HCT116 (cell line): Measurements from ENCODE around the gene PIH1D1. TPM values are rescaled to one million over a fixed set of nuclear protein-coding genes. Genes with fewer than 3 reads are reported as not detected.

Experiments
- ATAC-seq: fragments of 200-7000 bp; cut with Tn5 transposase; 2 replicates; pipeline ENCODE4 v1.9.1; 2020; ENCODE audit warnings: mild to moderate bottlenecking, moderate library complexity
- BruUV-seq: library from RNA; stranded (reverse); fragments of 400-500 nt; replicated peaks from 2 replicates; lab custom pipeline; 2021; lab: Mats Ljungman, UMichigan
- CTCF ChIA-PET: fragments of 300-600 bp; sonication (Branson Sonifier 250); formaldehyde crosslinking; loops from one replicate; lab custom pipeline; 2021; ENCODE audit warnings: antibody characterized with exemption; lab: Charles Lee
- POLR2A ChIA-PET: fragments of 300-600, 350-600 bp; sonication (Branson Sonifier 250); formaldehyde crosslinking; loops from one replicate; lab custom pipeline; 2021; ENCODE audit warnings: antibody characterized with exemption; lab: Charles Lee
- RAD21 ChIA-PET, 2 experiments: fragments of 300-600 bp; sonication (Branson Sonifier 250); formaldehyde crosslinking; loops; one replicate each; lab custom pipeline; 2023; ENCODE audit warnings: low total read pairs in 2 of 2; ENCODE audit not compliant: uncharacterized antibody in 2 of 2, unreplicated experiment in 2 of 2, low non-redundant PET in 1 of 2; lab: Charles Lee
- DNase-seq: peaks from one replicate; pipeline ENCODE4 v3.0.0-alpha.2; 2010; ENCODE audit warnings: low read depth, low spot score
- H2AFZ ChIP-seq: fragments of 200-600 bp; shearing (Covaris generic), sonication (generic); 2 replicates; pipeline ENCODE4 v1.6.1; 2017; ENCODE audit warnings: low read depth, mixed run types, mixed read lengths, antibody characterized with exemption, low read length; ENCODE audit not compliant: poor library complexity, severe bottlenecking
- H3K27ac ChIP-seq: 2 replicates; pipeline ENCODE4 v1.5.1; 2012; ENCODE audit warnings: low read depth, low read length
- H3K27me3 ChIP-seq: fragments of 200-600 bp; sonication (generic); 2 replicates; pipeline ENCODE4 v1.6.1; 2016; ENCODE audit warnings: mixed run types, low read length, mixed read lengths; ENCODE audit not compliant: insufficient read depth
- H3K36me3 ChIP-seq, 2 experiments: fragments of 200-500 bp in 1 of 2; fragments of 200-600 bp in 1 of 2; sonication (Bioruptor generic) in 1 of 2; sonication (generic) in 1 of 2; 2 replicates each; pipeline versions ENCODE4 v1.5.1 to v1.6.1; 2014 to 2016; ENCODE audit warnings: low read length in 2 of 2, inconsistent platforms in 1 of 2, mixed read lengths in 1 of 2, mixed run types in 1 of 2; ENCODE audit not compliant: insufficient read depth in 2 of 2, control insufficient read depth in 1 of 2
- H3K4me1 ChIP-seq, 2 experiments: fragments of 200-600 bp in 1 of 2; sonication (generic) in 1 of 2; 2 replicates each; pipeline versions ENCODE4 v1.5.1 to v1.6.1; 2012 to 2017; ENCODE audit warnings: low read length in 2 of 2, inconsistent platforms in 1 of 2, mild to moderate bottlenecking in 1 of 2, mixed read lengths in 1 of 2, mixed run types in 1 of 2, moderate library complexity in 1 of 2; ENCODE audit not compliant: insufficient read depth in 2 of 2, control insufficient read depth in 1 of 2
- H3K4me2 ChIP-seq: fragments of 200-600 bp; sonication (generic); 2 replicates; pipeline ENCODE4 v1.6.1; 2017; ENCODE audit warnings: mixed run types, low read length, mixed read lengths
- H3K4me3 ChIP-seq, 2 experiments: fragments of 200-600 bp in 1 of 2; sonication (generic) in 1 of 2; replicated peaks in 1 of 2; 2 replicates each; pipeline ENCODE4 v1.5.1; 2011 to 2016; ENCODE audit warnings: low read length in 2 of 2, control low read depth in 1 of 2, low read depth in 1 of 2, mild to moderate bottlenecking in 1 of 2, mixed read lengths in 1 of 2, mixed run types in 1 of 2
- H3K79me2 ChIP-seq: fragments of 200-600 bp; sonication (generic); 2 replicates; pipeline ENCODE4 v1.6.1; 2017; ENCODE audit warnings: mild to moderate bottlenecking, mixed run types, low read length, moderate library complexity, mixed read lengths; ENCODE audit not compliant: insufficient read depth
- H3K9ac ChIP-seq: fragments of 200-600 bp; sonication (generic); 2 replicates; pipeline ENCODE4 v1.6.1; 2016; ENCODE audit warnings: low read length, mixed read lengths
- H3K9me2 ChIP-seq: fragments of 200-600 bp; sonication (generic), shearing (Covaris generic); 2 replicates; pipeline ENCODE4 v1.6.1; 2017; ENCODE audit warnings: mixed run types, mild to moderate bottlenecking, moderate library complexity; ENCODE audit not compliant: insufficient read depth
- H3K9me3 ChIP-seq, 2 experiments: fragments of 200-500 bp in 1 of 2; fragments of 200-600 bp in 1 of 2; sonication (Bioruptor generic) in 1 of 2; sonication (generic) in 1 of 2; 2 replicates each; pipeline ENCODE4 v1.6.1; 2014 to 2017; ENCODE audit warnings: low read length in 2 of 2, mixed read lengths in 2 of 2, inconsistent platforms in 1 of 2, low read depth in 1 of 2, mild to moderate bottlenecking in 1 of 2, mixed run types in 1 of 2, moderate library complexity in 1 of 2; ENCODE audit not compliant: control insufficient read depth in 1 of 2, insufficient read depth in 1 of 2
- H4K20me1 ChIP-seq: fragments of 200-600 bp; sonication (generic), shearing (Covaris generic); 2 replicates; pipeline ENCODE4 v1.6.1; 2017; ENCODE audit warnings: mixed run types, mild to moderate bottlenecking, moderate library complexity; ENCODE audit not compliant: insufficient read depth
- CTCF ChIP-seq, 3 experiments: fragments of 200-600 bp in 1 of 3; sonication (generic) in 1 of 3; IDR thresholded peaks in 2 of 3; conservative IDR thresholded peaks in 1 of 3; 2 replicates each; pipeline ENCODE4 v1.5.1; 2012 to 2017; ENCODE audit warnings: low read depth in 2 of 3, low read length in 2 of 3, antibody characterized with exemption in 1 of 3, borderline replicate concordance in 1 of 3, control low read depth in 1 of 3, mild to moderate bottlenecking in 1 of 3, mixed read lengths in 1 of 3, mixed run types in 1 of 3, moderate library complexity in 1 of 3; ENCODE audit not compliant: insufficient read depth in 1 of 3
- EGR1 ChIP-seq: IDR thresholded peaks from 2 replicates; pipeline ENCODE4 v1.6.1; 2012; ENCODE audit warnings: low read depth
- RAD21 ChIP-seq: IDR thresholded peaks from 2 replicates; pipeline ENCODE4 v1.6.1; 2012; ENCODE audit warnings: low read depth, mild to moderate bottlenecking
- TCF7L2 ChIP-seq: IDR thresholded peaks from 2 replicates; pipeline ENCODE4 v1.7.0; 2011; ENCODE audit warnings: borderline replicate concordance, inconsistent platforms; ENCODE audit not compliant: insufficient read depth, insufficient read length; ENCODE audit errors: extremely low read depth
- intact Hi-C: fragments of 100-400 bp; cut with micrococcal nuclease; formaldehyde crosslinking; loops from 2 replicates; pipeline ENCODE4 v1.10.0; 2022
- total RNA-seq: library from RNA; stranded (reverse); gene quantifications from one replicate; pipeline ENCODE4 v1.2.1, GENCODE V29; 2021; ENCODE audit not compliant: unreplicated experiment

Gene PIH1D1
- total RNA-seq, 1 experiment from 2014 or later, result 152 TPM

- no peaks in the 10 kb centered on the region for H4K20me1 ChIP-seq
- intact Hi-C loops, result no loop called here
- no peaks in the 10 kb centered on the region for H3K79me2 ChIP-seq
- H3K27ac ChIP-seq, result peak overlapping the region; percentile 8; the same call in 1 of the 2 replicates
- peak overlapping the region in 1 of 2 experiments; percentile 8; a peak in 2 of 4 replicates for H3K4me3 ChIP-seq
- H3K9ac ChIP-seq, result peak overlapping the region; percentile 13; the same call in 1 of the 2 replicates
- no peak for TF ChIP-seq EGR1
- peak; percentile 25; the same call in 1 of the 2 replicates for TF ChIP-seq RAD21
- no peak for TF ChIP-seq TCF7L2
- TF ChIP-seq CTCF (IDR thresholded peaks at IDR 0.05 in 2 of 3, conservative IDR thresholded peaks at IDR 0.05 in 1 of 3; ENCODE audit: borderline replicate concordance in 1 of 3, insufficient read depth in 1 of 3, low read depth in 2 of 3, low read length in 2 of 3), result peak; percentile 62 to 84 (median 73); a peak in 5 of 6 replicates
- ATAC-seq, result peak; percentile 73
- H3K27me3 ChIP-seq, result no peaks in the 10 kb centered on the region
- H3K4me2 ChIP-seq, result peak overlapping the region; percentile 68
- peak overlapping the region; percentile 26 for H2AFZ ChIP-seq
- no peaks in the 10 kb centered on the region for H3K36me3 ChIP-seq
- POLR2A ChIA-PET, result interaction anchor here (1.0 to 2.5 kb wide), 6 partner anchors 12 to 25 kb away, joined by 5 to 7 read pairs (median 5); partner anchors contain the start of genes ALDH16A1, PIH1D1 and RPS11
- no peak for DNase-seq
- H3K9me3 ChIP-seq, result no peaks in the 10 kb centered on the region
- no peaks in the 10 kb centered on the region for H3K9me2 ChIP-seq
- RAD21 ChIA-PET, result interaction anchor here in 1 of 2 experiments (0.6 to 1.0 kb wide), 3 partner anchors 24 to 84 kb away, joined by 3 to 4 read pairs (median 3); partner anchors contain the start of gene PIH1D1
- CTCF ChIA-PET, result interaction anchor here (0.7 to 1.3 kb wide), 9 partner anchors 13 to 201 kb away, joined by 3 to 9 read pairs (median 4); partner anchors contain the start of genes ALDH16A1, PIH1D1 and RPS11
- peaks cover 29 to 53% of the 10 kb centered on the region in 2 experiments for H3K4me1 ChIP-seq
- no TSS peak for BruUV-seq
Measured at GRCh38 chr19:49475995-49476880, 24.6 kb upstream of the PIH1D1 start.
